GM23338 (cell line): Measurements from ENCODE around the gene EXOC6B. TPM values are rescaled to one million over a fixed set of nuclear protein-coding genes. Genes with fewer than 3 reads are reported as not detected.

ENCODE experiments used
- ATAC-seq: fragments of 200-7000 bp; cut with Tn5 transposase; 3 replicates; pipeline ENCODE4 v1.9.1; 2020
- DNase-seq: peaks from one replicate; pipeline ENCODE4 v3.0.0-alpha.2; 2015; ENCODE audit warnings: low spot score
- H2AFZ ChIP-seq: fragments of 200-600 bp; sonication (generic); 2 replicates; pipeline ENCODE4 v1.8.0; 2016; ENCODE audit warnings: antibody characterized with exemption, mild to moderate bottlenecking, moderate library complexity
- H3F3A ChIP-seq: fragments of 200-600 bp; sonication (generic); replicated peaks from 2 replicates; pipeline ENCODE4 v1.8.0; 2017; ENCODE audit warnings: antibody characterized with exemption, mixed run types, low read depth
- H3K27ac ChIP-seq: fragments of 200-600 bp; sonication (generic); 2 replicates; pipeline ENCODE4 v1.6.1; 2016; ENCODE audit warnings: low read depth
- H3K27me3 ChIP-seq: fragments of 200-600 bp; sonication (generic); 2 replicates; pipeline ENCODE4 v1.8.0; 2016; ENCODE audit warnings: mild to moderate bottlenecking, mixed run types, moderate library complexity; ENCODE audit not compliant: insufficient read depth
- H3K36me3 ChIP-seq: fragments of 200-600 bp; sonication (generic); 2 replicates; pipeline ENCODE4 v1.8.0; 2016; ENCODE audit warnings: mild to moderate bottlenecking; ENCODE audit not compliant: insufficient read depth
- H3K4me1 ChIP-seq: fragments of 200-600 bp; sonication (generic); 2 replicates; pipeline ENCODE4 v1.8.0; 2016; ENCODE audit warnings: mild to moderate bottlenecking, moderate library complexity; ENCODE audit not compliant: insufficient read depth
- H3K4me2 ChIP-seq: fragments of 200-600 bp; sonication (generic); 2 replicates; pipeline ENCODE4 v1.7.1; 2017; ENCODE audit warnings: mixed run types
- H3K4me3 ChIP-seq: fragments of 200-600 bp; sonication (generic); 2 replicates; pipeline ENCODE4 v1.6.1; 2016; ENCODE audit warnings: mixed run types
- H3K79me2 ChIP-seq: fragments of 200-600 bp; sonication (generic); replicated peaks from 2 replicates; pipeline ENCODE4 v1.8.0; 2017; ENCODE audit warnings: mild to moderate bottlenecking; ENCODE audit not compliant: insufficient read depth
- H3K9me2 ChIP-seq: fragments of 200-600 bp; sonication (generic); 2 replicates; pipeline ENCODE4 v1.8.0; 2017; ENCODE audit not compliant: insufficient read depth
- H4K20me1 ChIP-seq: fragments of 200-600 bp; sonication (generic); replicated peaks from 2 replicates; pipeline ENCODE4 v1.8.0; 2017; ENCODE audit warnings: mild to moderate bottlenecking; ENCODE audit not compliant: insufficient read depth
- H3K27ac Mint-ChIP-seq: 2 replicates; pipeline ENCODE4 v1.8.0; 2020; ENCODE audit warnings: inconsistent platforms, mild to moderate bottlenecking, moderate library complexity, mixed read lengths
- H3K27me3 Mint-ChIP-seq: 3 replicates; pipeline ENCODE4 v1.8.0; 2022; ENCODE audit warnings: low read depth, mild to moderate bottlenecking, moderate library complexity, mixed read lengths, inconsistent platforms; ENCODE audit not compliant: insufficient read depth, poor library complexity
- H3K36me3 Mint-ChIP-seq: 3 replicates; pipeline ENCODE4 v1.8.0; 2021; ENCODE audit warnings: low read depth, mild to moderate bottlenecking, inconsistent platforms, moderate library complexity, mixed read lengths
- H3K4me1 Mint-ChIP-seq: 3 replicates; pipeline ENCODE4 v1.8.0; 2020; ENCODE audit warnings: mild to moderate bottlenecking, inconsistent platforms, mixed read lengths
- H3K4me3 Mint-ChIP-seq: 3 replicates; pipeline ENCODE4 v1.8.0; 2021; ENCODE audit warnings: moderate library complexity, mild to moderate bottlenecking, inconsistent platforms, mixed read lengths
- H3K9me3 Mint-ChIP-seq: 3 replicates; pipeline ENCODE4 v1.8.0; 2020; ENCODE audit warnings: moderate library complexity, mild to moderate bottlenecking, inconsistent platforms, mixed read lengths
- CTCF ChIP-seq, 2 experiments: fragments of 200-600 bp in 1 of 2; sonication (generic) in 1 of 2; conservative IDR thresholded peaks; 2 replicates each; pipeline versions ENCODE4 v1.5.1 to v1.6.1; 2016 to 2017; ENCODE audit warnings: antibody characterized with exemption in 2 of 2, low read depth in 2 of 2, mild to moderate bottlenecking in 2 of 2, moderate library complexity in 1 of 2
- EZH2 ChIP-seq: fragments of 200-600 bp; sonication (generic); IDR thresholded peaks from one replicate; pipeline ENCODE4 v1.8.0; 2017; ENCODE audit warnings: antibody characterized with exemption, mild to moderate bottlenecking, low read depth; ENCODE audit not compliant: unreplicated experiment
- NANOG ChIP-seq: IDR thresholded peaks from 2 replicates; pipeline ENCODE4 v1.6.1; 2016; ENCODE audit warnings: antibody characterized with exemption, borderline replicate concordance
- REST ChIP-seq: IDR thresholded peaks from one replicate; pipeline ENCODE4 v1.6.1; 2018; ENCODE audit warnings: antibody characterized with exemption; ENCODE audit not compliant: unreplicated experiment
- polyA plus RNA-seq: library from polyadenylated mRNA; unstranded; fragments of >200 nt; fragmentation: Nextera tagmentation; extraction: Ambion mirVana; gene quantifications from 2 replicates; pipeline ENCODE4 v1.2.1, GENCODE V29; 2016
- total RNA-seq: library from RNA; depleted of rRNA; stranded (reverse); fragments of >200 nt; shearing (Covaris generic); gene quantifications from 2 replicates; pipeline ENCODE4 v1.2.3, GENCODE V29; 2014
- TF ChIP-seq, protein P1 (sequence below): fragments of 250-450 bp; sonication (Bioruptor Pico); IDR thresholded peaks from 2 replicates; pipeline ENCODE4 v1.5.0; 2020; ENCODE audit warnings: mild to moderate bottlenecking, moderate library complexity

Gene EXOC6B
- total and polyA plus RNA-seq, 2 experiments from 2014 or later = 7.2 to 45.9 TPM

- Histone ChIP-seq H3K36me3 (no peaks in the 10 kb centered on the region), H2AFZ (no peak overlapping the region), H3K4me3 (no peak overlapping the region), H3K9me2 (no peaks in the 10 kb centered on the region), H3K4me2 (no peak overlapping the region), H4K20me1 (no peaks in the 10 kb centered on the region), H3F3A (no peaks in the 10 kb centered on the region), H3K79me2 (no peaks in the 10 kb centered on the region), H3K27me3 (no peaks in the 10 kb centered on the region), H3K4me1 (no peaks in the 10 kb centered on the region), H3K27ac (no peak overlapping the region)
- H3K9me3 Mint-ChIP-seq = peaks cover 11% of the 10 kb centered on the region
- no peak overlapping the region for H3K27ac Mint-ChIP-seq
- H3K4me3 Mint-ChIP-seq = no peak overlapping the region
- H3K36me3 Mint-ChIP-seq = peaks cover 9% of the 10 kb centered on the region
- no peaks in the 10 kb centered on the region for H3K27me3 Mint-ChIP-seq
- no peaks in the 10 kb centered on the region; the same call in 2 of the 3 replicates for H3K4me1 Mint-ChIP-seq
- DNase-seq (no peak), ATAC-seq (no peak)
- TF ChIP-seq NANOG (no peak), EZH2 (no peak), REST (no peak), CTCF (conservative IDR thresholded peaks at IDR 0.05; ENCODE audit: low read depth in 2 of 2) (no peak)
- TF ChIP-seq, protein P1, sequence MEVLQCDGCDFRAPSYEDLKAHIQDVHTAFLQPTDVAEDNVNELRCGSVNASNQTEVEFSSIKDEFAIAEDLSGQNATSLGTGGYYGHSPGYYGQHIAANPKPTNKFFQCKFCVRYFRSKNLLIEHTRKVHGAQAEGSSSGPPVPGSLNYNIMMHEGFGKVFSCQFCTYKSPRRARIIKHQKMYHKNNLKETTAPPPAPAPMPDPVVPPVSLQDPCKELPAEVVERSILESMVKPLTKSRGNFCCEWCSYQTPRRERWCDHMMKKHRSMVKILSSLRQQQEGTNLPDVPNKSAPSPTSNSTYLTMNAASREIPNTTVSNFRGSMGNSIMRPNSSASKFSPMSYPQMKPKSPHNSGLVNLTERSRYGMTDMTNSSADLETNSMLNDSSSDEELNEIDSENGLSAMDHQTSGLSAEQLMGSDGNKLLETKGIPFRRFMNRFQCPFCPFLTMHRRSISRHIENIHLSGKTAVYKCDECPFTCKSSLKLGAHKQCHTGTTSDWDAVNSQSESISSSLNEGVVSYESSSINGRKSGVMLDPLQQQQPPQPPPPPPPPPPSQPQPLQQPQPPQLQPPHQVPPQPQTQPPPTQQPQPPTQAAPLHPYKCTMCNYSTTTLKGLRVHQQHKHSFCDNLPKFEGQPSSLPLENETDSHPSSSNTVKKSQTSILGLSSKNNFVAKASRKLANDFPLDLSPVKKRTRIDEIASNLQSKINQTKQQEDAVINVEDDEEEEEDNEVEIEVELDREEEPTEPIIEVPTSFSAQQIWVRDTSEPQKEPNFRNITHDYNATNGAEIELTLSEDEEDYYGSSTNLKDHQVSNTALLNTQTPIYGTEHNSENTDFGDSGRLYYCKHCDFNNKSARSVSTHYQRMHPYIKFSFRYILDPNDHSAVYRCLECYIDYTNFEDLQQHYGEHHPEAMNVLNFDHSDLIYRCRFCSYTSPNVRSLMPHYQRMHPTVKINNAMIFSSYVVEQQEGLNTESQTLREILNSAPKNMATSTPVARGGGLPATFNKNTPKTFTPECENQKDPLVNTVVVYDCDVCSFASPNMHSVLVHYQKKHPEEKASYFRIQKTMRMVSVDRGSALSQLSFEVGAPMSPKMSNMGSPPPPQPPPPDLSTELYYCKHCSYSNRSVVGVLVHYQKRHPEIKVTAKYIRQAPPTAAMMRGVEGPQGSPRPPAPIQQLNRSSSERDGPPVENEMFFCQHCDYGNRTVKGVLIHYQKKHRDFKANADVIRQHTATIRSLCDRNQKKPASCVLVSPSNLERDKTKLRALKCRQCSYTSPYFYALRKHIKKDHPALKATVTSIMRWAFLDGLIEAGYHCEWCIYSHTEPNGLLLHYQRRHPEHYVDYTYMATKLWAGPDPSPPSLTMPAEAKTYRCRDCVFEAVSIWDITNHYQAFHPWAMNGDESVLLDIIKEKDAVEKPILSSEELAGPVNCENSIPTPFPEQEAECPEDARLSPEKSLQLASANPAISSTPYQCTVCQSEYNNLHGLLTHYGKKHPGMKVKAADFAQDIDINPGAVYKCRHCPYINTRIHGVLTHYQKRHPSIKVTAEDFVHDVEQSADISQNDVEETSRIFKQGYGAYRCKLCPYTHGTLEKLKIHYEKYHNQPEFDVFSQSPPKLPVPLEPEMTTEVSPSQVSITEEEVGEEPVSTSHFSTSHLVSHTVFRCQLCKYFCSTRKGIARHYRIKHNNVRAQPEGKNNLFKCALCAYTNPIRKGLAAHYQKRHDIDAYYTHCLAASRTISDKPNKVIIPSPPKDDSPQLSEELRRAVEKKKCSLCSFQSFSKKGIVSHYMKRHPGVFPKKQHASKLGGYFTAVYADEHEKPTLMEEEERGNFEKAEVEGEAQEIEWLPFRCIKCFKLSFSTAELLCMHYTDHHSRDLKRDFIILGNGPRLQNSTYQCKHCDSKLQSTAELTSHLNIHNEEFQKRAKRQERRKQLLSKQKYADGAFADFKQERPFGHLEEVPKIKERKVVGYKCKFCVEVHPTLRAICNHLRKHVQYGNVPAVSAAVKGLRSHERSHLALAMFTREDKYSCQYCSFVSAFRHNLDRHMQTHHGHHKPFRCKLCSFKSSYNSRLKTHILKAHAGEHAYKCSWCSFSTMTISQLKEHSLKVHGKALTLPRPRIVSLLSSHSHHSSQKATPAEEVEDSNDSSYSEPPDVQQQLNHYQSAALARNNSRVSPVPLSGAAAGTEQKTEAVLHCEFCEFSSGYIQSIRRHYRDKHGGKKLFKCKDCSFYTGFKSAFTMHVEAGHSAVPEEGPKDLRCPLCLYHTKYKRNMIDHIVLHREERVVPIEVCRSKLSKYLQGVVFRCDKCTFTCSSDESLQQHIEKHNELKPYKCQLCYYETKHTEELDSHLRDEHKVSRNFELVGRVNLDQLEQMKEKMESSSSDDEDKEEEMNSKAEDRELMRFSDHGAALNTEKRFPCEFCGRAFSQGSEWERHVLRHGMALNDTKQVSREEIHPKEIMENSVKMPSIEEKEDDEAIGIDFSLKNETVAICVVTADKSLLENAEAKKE (CRISPR knock-in tag) = no peak
Observed at GRCh38 chr2:72341639-72342038, 484.2 kb downstream of the EXOC6B start.
